Measurements from ENCODE around the gene CLEC11A.
"Not testable (repeated sequence)": the region's sequence is repeated elsewhere in the genome, so short reads cannot be mapped to it uniquely, and the experiment has no call there.

CLEC11A gene

GRCh38 chr19:50756244-50756643 lies 33.1 kb downstream of the CLEC11A start:
- DNase-seq, result not testable (repeated sequence)

- not testable (repeated sequence) for DNase-seq
These were observed 34.5 kb downstream of the CLEC11A start for GRCh38 chr19:50757624-50758023.

GRCh38 chr19:50759076-50759475 lies 35.9 kb downstream of the CLEC11A start:
- DNase-seq, result not testable (repeated sequence)

- no peak for DNase-seq
These were observed 36.7 kb downstream of the CLEC11A start for GRCh38 chr19:50759886-50760285.

GRCh38 chr19:50761501-50761900 lies 38.3 kb downstream of the CLEC11A start:
- not testable (repeated sequence) for DNase-seq

GRCh38 chr19:50763521-50763920 lies 40.4 kb downstream of the CLEC11A start:
- DNase-seq, result not testable (repeated sequence)

GRCh38 chr19:50764409-50764808 lies 41.2 kb downstream of the CLEC11A start:
- no peak for DNase-seq

GRCh38 chr19:50766746-50767145 lies 43.6 kb downstream of the CLEC11A start:
- not testable (repeated sequence) for DNase-seq

GRCh38 chr19:50767263-50767662 lies 44.1 kb downstream of the CLEC11A start:
- DNase-seq, result not testable (repeated sequence)

GRCh38 chr19:50768277-50768676 lies 45.1 kb downstream of the CLEC11A start:
- DNase-seq, result no peak

- DNase-seq, result not testable (repeated sequence)
These were observed 47.0 kb downstream of the CLEC11A start, which contains the start of gene GPR32 for GRCh38 chr19:50770164-50770563. Gene GPR32, plus strand, starts transcription at chr19:50770464. Its CDS starts 137 bp downstream, at chr19:50770601.

GRCh38 chr19:50770888-50771287 lies 47.7 kb downstream of the CLEC11A start:
- no peak for DNase-seq

GRCh38 chr19:50772476-50772875 lies 49.3 kb downstream of the CLEC11A start:
- DNase-seq, result no peak

- DNase-seq, result not testable (repeated sequence)
These were observed 49.7 kb downstream of the CLEC11A start for GRCh38 chr19:50772912-50773311.

- DNase-seq, result not testable (repeated sequence)
These were observed 50.3 kb downstream of the CLEC11A start for GRCh38 chr19:50773454-50773853.

Data from hypothalamus (tissue), 51 donors.